GM21717 (cell line): Measurements from ENCODE around the gene PRMT2.

Source experiments
- ATAC-seq: cut with Tn5 transposase; IDR thresholded peaks from one replicate; pipeline ENCODE4 v1.9.1; 2021; ENCODE audit warnings: mild to moderate bottlenecking, moderate library complexity; ENCODE audit not compliant: unreplicated experiment

The PRMT2 gene

GRCh38 chr21:46639489-46640386 lies 4.3 kb downstream of the PRMT2 start:
- no peak for ATAC-seq

GRCh38 chr21:46641656-46642055 lies 6.2 kb downstream of the PRMT2 start:
- ATAC-seq = no peak

DNA sequence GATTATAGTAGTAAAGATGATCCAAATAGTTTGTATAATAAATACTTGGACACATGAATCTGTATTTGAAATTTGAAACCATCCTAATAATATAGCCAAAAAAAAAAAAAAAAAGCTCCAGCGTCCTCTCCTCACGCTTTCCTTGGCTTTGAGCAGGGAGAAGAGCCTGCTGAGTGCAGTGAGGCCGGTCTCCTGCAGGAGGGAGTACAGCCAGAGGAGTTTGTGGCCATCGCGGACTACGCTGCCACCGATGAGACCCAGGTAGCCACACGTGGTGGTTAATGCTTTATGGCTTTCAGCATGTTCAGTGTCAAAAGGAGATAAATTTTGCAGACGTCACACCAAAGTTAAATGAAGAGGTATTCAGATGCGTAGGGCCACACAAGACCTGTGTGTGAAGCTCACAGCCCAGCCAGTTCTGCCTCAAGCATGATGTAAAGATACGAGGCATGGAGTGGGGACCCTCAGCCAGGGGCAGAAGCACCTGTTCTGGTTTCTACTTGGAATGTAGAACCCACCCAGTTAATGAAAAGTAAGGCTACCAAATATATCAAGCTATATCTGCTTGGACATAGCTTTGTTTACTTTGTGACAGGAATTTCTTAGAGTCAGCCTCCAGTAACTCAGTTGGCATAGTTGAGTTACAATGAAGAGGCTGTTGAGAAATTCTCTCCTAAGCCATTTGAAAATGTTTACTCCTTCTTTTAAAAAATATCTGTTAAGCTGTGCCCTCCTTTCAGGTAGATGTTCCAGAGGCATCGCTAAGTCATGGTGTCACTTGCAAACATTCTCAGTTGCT lies 8.1 kb downstream of the PRMT2 start:
- ATAC-seq = no peak

DNA sequence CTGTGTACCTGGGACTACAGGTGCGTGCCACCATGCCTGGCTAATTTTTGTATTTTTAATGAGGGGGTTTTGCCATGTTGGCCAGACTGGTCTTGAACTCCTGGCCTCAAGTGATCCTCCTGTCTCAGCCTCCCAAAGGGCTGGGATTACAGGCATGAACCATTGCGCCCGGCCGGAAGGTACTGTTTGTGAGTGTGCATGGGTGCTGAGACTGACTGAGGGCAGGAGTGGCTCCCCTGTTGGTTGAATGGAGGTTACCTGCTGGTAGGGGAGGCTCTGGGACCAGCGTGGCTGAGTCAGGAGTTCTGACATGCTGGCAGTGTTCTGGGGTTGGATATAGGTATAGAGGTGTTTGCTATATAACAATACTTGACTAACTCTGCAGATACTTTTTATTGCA lies 10.4 kb downstream of the PRMT2 start:
- no peak for ATAC-seq

GRCh38 chr21:46646541-46647154 lies 11.2 kb downstream of the PRMT2 start:
- ATAC-seq = no peak

GRCh38 chr21:46648539-46648938 lies 13.1 kb downstream of the PRMT2 start:
- ATAC-seq = no peak

GRCh38 chr21:46649356-46649755 lies 13.9 kb downstream of the PRMT2 start:
- no peak for ATAC-seq

- no peak for ATAC-seq
These were observed 15.1 kb downstream of the PRMT2 start for GRCh38 chr21:46650476-46651098.

GRCh38 chr21:46651121-46651520 lies 15.6 kb downstream of the PRMT2 start:
- ATAC-seq = no peak

GRCh38 chr21:46655230-46655629 lies 19.8 kb downstream of the PRMT2 start:
- ATAC-seq = no peak

- ATAC-seq = no peak
These were observed 21.3 kb downstream of the PRMT2 start for GRCh38 chr21:46656820-46657219.

- no peak for ATAC-seq
These were observed 25.0 kb downstream of the PRMT2 start for GRCh38 chr21:46660505-46660904.

GRCh38 chr21:46661211-46661625 lies 25.7 kb downstream of the PRMT2 start:
- no peak for ATAC-seq

DNA sequence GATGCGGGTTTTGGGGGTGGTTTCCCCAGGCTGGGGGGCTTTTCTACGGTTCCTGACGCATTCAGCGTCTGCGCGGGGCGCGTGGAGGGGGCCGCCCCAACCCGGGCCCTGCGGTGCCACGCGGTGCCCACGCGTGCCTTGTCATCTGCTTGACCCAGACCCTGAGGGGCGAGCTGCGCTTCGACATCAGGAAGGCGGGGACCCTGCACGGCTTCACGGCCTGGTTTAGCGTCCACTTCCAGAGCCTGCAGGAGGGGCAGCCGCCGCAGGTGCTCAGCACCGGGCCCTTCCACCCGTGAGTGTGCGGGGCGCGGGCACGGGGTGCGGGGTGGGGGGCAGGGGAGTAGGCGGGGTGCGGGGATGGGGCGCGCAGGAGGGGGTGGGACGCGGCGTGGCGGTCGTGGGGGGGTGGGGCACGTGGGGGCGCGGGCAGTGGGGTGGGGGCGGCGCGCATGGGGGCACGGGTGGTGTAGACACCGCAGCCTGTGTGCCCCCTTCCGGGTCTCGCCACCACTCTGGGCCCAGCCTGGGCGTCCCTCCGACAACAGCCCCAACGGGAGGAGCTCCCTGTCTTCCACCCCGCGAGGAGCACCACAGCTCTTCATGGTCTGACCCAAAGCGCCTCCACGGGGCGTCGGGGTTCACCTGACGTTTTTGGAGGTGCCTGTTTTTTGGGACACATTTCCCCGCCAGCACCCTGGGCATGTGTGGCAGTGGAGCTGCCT lies 26.3 kb downstream of the PRMT2 start:
- no peak for ATAC-seq

- no peak for ATAC-seq
These were observed 26.8 kb downstream of the PRMT2 start for GRCh38 chr21:46662367-46662654.

GRCh38 chr21:46662765-46663500 lies 27.5 kb downstream of the PRMT2 start:
- ATAC-seq = no peak

- ATAC-seq = no peak
These were observed 28.3 kb downstream of the PRMT2 start for GRCh38 chr21:46663754-46664153.

- ATAC-seq = no peak
These were observed 29.0 kb downstream of the PRMT2 start for GRCh38 chr21:46664316-46664995.

DNA sequence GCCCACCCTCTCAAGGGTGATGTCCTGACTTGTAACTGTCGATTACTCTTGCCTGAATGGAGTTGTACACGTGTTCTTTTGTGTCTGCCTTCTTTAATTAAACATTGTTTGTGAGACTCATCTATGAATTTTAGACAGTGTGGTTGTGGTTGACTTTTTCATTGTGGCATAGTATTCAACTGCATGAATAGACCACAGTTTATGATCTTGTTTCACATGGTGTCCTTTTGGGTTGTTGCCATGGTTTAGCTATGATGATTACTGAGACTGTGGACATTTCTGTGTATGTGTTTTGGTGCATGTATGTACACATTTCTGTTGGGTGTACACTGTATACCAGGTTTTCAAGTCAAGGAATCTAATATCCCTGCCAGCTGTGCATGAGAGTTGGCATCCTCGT lies 30.1 kb downstream of the PRMT2 start:
- no peak for ATAC-seq
